ENCODE results near the gene BOD1L1.

GRCh38 chr4:13548984-13549546 is 78.5 kb downstream of the BOD1L1 start:
- peak; percentile 43 to 97 (median 85) for TF ChIP-seq CTCF (IDR thresholded peaks at IDR 0.05)
- no peak for TF ChIP-seq POLR2AphosphoS5 (IDR thresholded peaks at IDR 0.05; ENCODE audit: insufficient read depth in 1 of 2, low read depth in 1 of 2)
- TF ChIP-seq POLR2A (IDR thresholded peaks at IDR 0.05) = no peak
